Neural progenitor cell (in vitro differentiated cells): Measurements from ENCODE around the gene CBLB. TPM values are rescaled to one million over a fixed set of nuclear protein-coding genes. Genes with fewer than 3 reads are reported as not detected.

ENCODE experiments used
- DNase-seq: peaks from one replicate; pipeline ENCODE4 v3.0.0-alpha.2; 2016; ENCODE audit warnings: low spot score
- H2AFZ ChIP-seq: fragments of 200-600 bp; sonication (generic); replicated peaks from 2 replicates; pipeline ENCODE4 v1.6.1; 2016; ENCODE audit warnings: antibody characterized with exemption
- H3F3A ChIP-seq: fragments of 200-600 bp; sonication (generic); 2 replicates; pipeline ENCODE4 v1.6.1; 2016; ENCODE audit warnings: antibody characterized with exemption, low read depth
- H3K27ac ChIP-seq: fragments of 200-600 bp; sonication (generic); 2 replicates; pipeline ENCODE4 v1.5.1; 2016; ENCODE audit warnings: mild to moderate bottlenecking
- H3K27me3 ChIP-seq: fragments of 200-600 bp; sonication (generic); 2 replicates; pipeline ENCODE4 v1.6.1; 2016; ENCODE audit warnings: mild to moderate bottlenecking, moderate library complexity
- H3K36me3 ChIP-seq: fragments of 200-600 bp; sonication (generic); 2 replicates; pipeline ENCODE4 v1.5.1; 2016
- H3K4me1 ChIP-seq: fragments of 200-600 bp; sonication (generic); 2 replicates; pipeline ENCODE4 v1.6.1; 2016; ENCODE audit warnings: mixed run types
- H3K4me2 ChIP-seq: fragments of 200-600 bp; sonication (generic); 2 replicates; pipeline ENCODE4 v1.6.1; 2016
- H3K4me3 ChIP-seq: fragments of 200-600 bp; sonication (generic); 2 replicates; pipeline ENCODE4 v1.5.1; 2016
- H3K79me2 ChIP-seq: fragments of 200-600 bp; sonication (generic); 2 replicates; pipeline ENCODE4 v1.6.1; 2016; ENCODE audit warnings: low read depth
- H3K9ac ChIP-seq: fragments of 200-600 bp; sonication (generic); 2 replicates; pipeline ENCODE4 v1.6.1; 2016
- H3K9me3 ChIP-seq: fragments of 200-600 bp; sonication (generic); 2 replicates; pipeline ENCODE4 v1.5.1; 2016; ENCODE audit warnings: low read depth
- H4K20me1 ChIP-seq: fragments of 200-600 bp; sonication (generic); 2 replicates; pipeline ENCODE4 v1.6.1; 2016; ENCODE audit warnings: low read depth
- H3K27ac Mint-ChIP-seq: 3 replicates; pipeline ENCODE4 v1.8.0; 2021; ENCODE audit warnings: mixed read lengths
- H3K27me3 Mint-ChIP-seq: 2 replicates; pipeline ENCODE4 v1.8.0; 2022; ENCODE audit warnings: low read depth, mild to moderate bottlenecking, inconsistent platforms, moderate library complexity, mixed read lengths; ENCODE audit not compliant: insufficient read depth
- H3K36me3 Mint-ChIP-seq: 3 replicates; pipeline ENCODE4 v1.8.0; 2021; ENCODE audit warnings: mixed read lengths
- H3K4me1 Mint-ChIP-seq: 3 replicates; pipeline ENCODE4 v1.8.0; 2021; ENCODE audit warnings: mixed read lengths
- H3K4me3 Mint-ChIP-seq: 3 replicates; pipeline ENCODE4 v1.8.0; 2021; ENCODE audit warnings: mild to moderate bottlenecking, moderate library complexity, mixed read lengths
- H3K9me3 Mint-ChIP-seq: 3 replicates; pipeline ENCODE4 v1.8.0; 2020; ENCODE audit warnings: mixed read lengths
- CTCF ChIP-seq: fragments of 200-600 bp; sonication (generic); IDR thresholded peaks from 2 replicates; pipeline ENCODE4 v1.5.1; 2017; ENCODE audit warnings: antibody characterized with exemption, mild to moderate bottlenecking
- EZH2 ChIP-seq: fragments of 200-600 bp; sonication (generic); IDR thresholded peaks from 2 replicates; pipeline ENCODE4 v1.6.1; 2017; ENCODE audit warnings: antibody characterized with exemption, mild to moderate bottlenecking, moderate library complexity
- EZH2phosphoT487 ChIP-seq: fragments of 200-600 bp; sonication (generic); IDR thresholded peaks from 2 replicates; pipeline ENCODE4 v1.6.1; 2017; ENCODE audit warnings: antibody characterized with exemption
- total RNA-seq: library from RNA; depleted of rRNA; stranded (reverse); fragments of >200 nt; gene quantifications from 2 replicates; pipeline ENCODE4 v1.2.3, GENCODE V29; 2015; ENCODE audit warnings: low replicate concordance

CBLB gene
- total RNA-seq, 1 donor from 2014 or later: 105 TPM

GRCh38 chr3:105714453-105714852 is 154.4 kb downstream of the CBLB start:
- H3K4me1 ChIP-seq: no peaks in the 10 kb centered on the region
- DNase-seq: no peak
- peak overlapping the region; percentile 26 for H3K27ac Mint-ChIP-seq
- H3F3A ChIP-seq: no peaks in the 10 kb centered on the region
- peaks cover 34% of the 10 kb centered on the region for H3K36me3 Mint-ChIP-seq
- no peak for TF ChIP-seq EZH2
- no peak for TF ChIP-seq EZH2phosphoT487
- no peak for TF ChIP-seq CTCF
- no peaks in the 10 kb centered on the region for H3K9me3 ChIP-seq
- no peak overlapping the region for H3K4me3 Mint-ChIP-seq
- H3K36me3 ChIP-seq: peaks cover 21% of the 10 kb centered on the region
- no peak overlapping the region for H3K9ac ChIP-seq
- no peaks in the 10 kb centered on the region for H3K27me3 ChIP-seq
- H3K27ac ChIP-seq: no peak overlapping the region
- no peak overlapping the region for H3K4me2 ChIP-seq
- no peaks in the 10 kb centered on the region for H4K20me1 ChIP-seq
- H3K27me3 Mint-ChIP-seq: no peaks in the 10 kb centered on the region
- H3K79me2 ChIP-seq: no peaks in the 10 kb centered on the region
- H3K4me3 ChIP-seq: no peak overlapping the region
- H3K9me3 Mint-ChIP-seq: peaks cover 2% of the 10 kb centered on the region
- H3K4me1 Mint-ChIP-seq: peaks cover 13% of the 10 kb centered on the region
- no peak overlapping the region for H2AFZ ChIP-seq

- peaks cover 1% of the 10 kb centered on the region for H3K9me3 Mint-ChIP-seq
- Histone ChIP-seq H3K36me3 (no peaks in the 10 kb centered on the region), H3K4me1 (no peaks in the 10 kb centered on the region), H3K27ac (no peak overlapping the region), H2AFZ (no peak overlapping the region), H3K79me2 (no peaks in the 10 kb centered on the region), H3K9ac (no peak overlapping the region), H3K9me3 (no peaks in the 10 kb centered on the region), H4K20me1 (no peaks in the 10 kb centered on the region), H3K4me2 (no peak overlapping the region), H3K27me3 (no peaks in the 10 kb centered on the region), H3F3A (no peaks in the 10 kb centered on the region), H3K4me3 (no peak overlapping the region)
- H3K27ac Mint-ChIP-seq: no peak overlapping the region
- TF ChIP-seq EZH2phosphoT487 (no peak), EZH2 (no peak), CTCF (no peak)
- H3K4me3 Mint-ChIP-seq: no peak overlapping the region
- H3K36me3 Mint-ChIP-seq: peaks cover 18% of the 10 kb centered on the region
- H3K27me3 Mint-ChIP-seq: no peaks in the 10 kb centered on the region
- H3K4me1 Mint-ChIP-seq: no peaks in the 10 kb centered on the region
- no peak for DNase-seq
These were observed 159.8 kb downstream of the CBLB start for GRCh38 chr3:105708980-105709379.

GRCh38 chr3:105707009-105707408 is 161.8 kb downstream of the CBLB start:
- TF ChIP-seq EZH2 (no peak), CTCF (no peak), EZH2phosphoT487 (no peak)

More at GRCh38 chr3:105707009-105707408, 161.8 kb downstream of the CBLB start:
- Mint-ChIP-seq H3K27me3 (no peaks in the 10 kb centered on the region), H3K9me3 (no peaks in the 10 kb centered on the region), H3K36me3 (peaks cover 23% of the 10 kb centered on the region), H3K4me3 (no peak overlapping the region), H3K27ac (no peak overlapping the region), H3K4me1 (no peaks in the 10 kb centered on the region)
- no peak overlapping the region for H3K4me2 ChIP-seq
- H4K20me1 ChIP-seq: no peaks in the 10 kb centered on the region
- H3K36me3 ChIP-seq: peaks cover 12% of the 10 kb centered on the region
- H3K4me3 ChIP-seq: no peak overlapping the region
- H2AFZ ChIP-seq: no peak overlapping the region
- H3F3A ChIP-seq: no peaks in the 10 kb centered on the region
- H3K27ac ChIP-seq: no peak overlapping the region
- no peaks in the 10 kb centered on the region for H3K4me1 ChIP-seq
- no peaks in the 10 kb centered on the region for H3K27me3 ChIP-seq
- DNase-seq: no peak
- H3K79me2 ChIP-seq: no peaks in the 10 kb centered on the region
- no peaks in the 10 kb centered on the region for H3K9me3 ChIP-seq
- H3K9ac ChIP-seq: no peak overlapping the region
